GM19372 (cell line): Measurements from ENCODE around the gene PDC.
"Not testable (repeated sequence)": the region's sequence is repeated elsewhere in the genome, so short reads cannot be mapped to it uniquely, and the experiment has no call there.

Source experiments
- ATAC-seq: cut with Tn5 transposase; IDR thresholded peaks from one replicate; pipeline ENCODE4 v1.9.1; 2021; ENCODE audit warnings: mild to moderate bottlenecking, low read depth, moderate library complexity; ENCODE audit not compliant: unreplicated experiment

Gene PDC

DNA sequence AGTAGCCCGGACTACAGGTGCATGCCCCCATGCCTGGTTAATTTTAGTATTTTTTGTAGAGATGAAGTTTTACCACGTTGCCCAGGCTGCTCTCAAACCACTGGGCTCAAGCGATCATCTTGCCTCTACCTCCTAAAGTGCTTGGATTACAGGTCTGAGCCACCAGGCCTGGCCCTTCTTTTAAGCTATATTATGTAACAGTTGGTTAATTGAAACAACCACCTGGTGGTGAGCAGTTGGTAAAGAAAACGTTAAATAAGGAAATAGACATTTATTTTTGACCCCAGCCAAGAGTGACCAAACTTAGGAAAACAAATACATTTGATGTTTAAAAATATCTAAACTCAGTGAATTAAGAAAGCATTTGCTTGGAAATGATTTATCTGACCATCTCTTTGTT is 12.1 kb upstream of the PDC start:
- no peak for ATAC-seq

GRCh38 chr1:186465946-186466345 is 5.0 kb upstream of the PDC start:
- no peak for ATAC-seq

- ATAC-seq = not testable (repeated sequence)
Measured at GRCh38 chr1:186465491-186465890, 4.6 kb upstream of the PDC start.

DNA sequence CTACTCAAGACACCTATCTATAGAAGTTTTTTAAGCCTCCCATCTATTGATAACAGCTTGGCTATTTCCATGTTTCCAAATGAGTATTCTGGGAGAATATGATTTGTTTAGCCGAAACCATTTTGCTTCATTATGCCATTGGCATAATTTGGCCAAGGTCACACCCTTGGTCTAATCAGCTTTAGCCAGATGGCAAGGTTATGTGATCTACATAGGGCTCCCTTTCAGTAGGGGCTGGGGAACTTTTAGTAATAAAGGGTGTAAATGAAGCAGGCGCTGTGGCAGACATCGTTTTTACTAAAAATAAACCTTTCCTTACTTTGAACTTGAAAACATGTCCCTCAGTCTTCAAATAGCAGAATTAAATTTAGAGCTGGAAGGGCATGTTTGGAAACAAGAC is 3.0 kb upstream of the PDC start:
- ATAC-seq = no peak

DNA sequence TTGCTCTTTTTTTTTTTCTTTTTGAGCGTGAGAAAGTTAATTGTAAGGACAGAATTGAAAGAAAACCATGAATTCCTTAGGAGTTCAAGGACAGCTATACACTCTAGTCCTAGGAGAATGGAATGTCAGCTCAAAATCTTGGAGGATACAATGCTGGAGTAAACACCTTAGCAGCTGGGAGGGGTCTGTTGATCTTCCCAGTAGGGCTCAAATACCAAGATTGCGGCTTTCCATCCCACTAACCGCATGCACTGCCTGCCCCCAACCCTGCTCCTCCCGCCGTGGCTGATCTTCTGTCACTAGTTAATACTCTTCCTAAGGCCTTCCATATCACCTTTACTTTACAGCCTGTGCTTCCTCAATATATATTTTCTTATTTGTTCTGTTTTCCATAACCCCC is 2.6 kb upstream of the PDC start:
- no peak for ATAC-seq

GRCh38 chr1:186459161-186459560 is 1.8 kb downstream of the PDC start:
- ATAC-seq = not testable (repeated sequence)

DNA sequence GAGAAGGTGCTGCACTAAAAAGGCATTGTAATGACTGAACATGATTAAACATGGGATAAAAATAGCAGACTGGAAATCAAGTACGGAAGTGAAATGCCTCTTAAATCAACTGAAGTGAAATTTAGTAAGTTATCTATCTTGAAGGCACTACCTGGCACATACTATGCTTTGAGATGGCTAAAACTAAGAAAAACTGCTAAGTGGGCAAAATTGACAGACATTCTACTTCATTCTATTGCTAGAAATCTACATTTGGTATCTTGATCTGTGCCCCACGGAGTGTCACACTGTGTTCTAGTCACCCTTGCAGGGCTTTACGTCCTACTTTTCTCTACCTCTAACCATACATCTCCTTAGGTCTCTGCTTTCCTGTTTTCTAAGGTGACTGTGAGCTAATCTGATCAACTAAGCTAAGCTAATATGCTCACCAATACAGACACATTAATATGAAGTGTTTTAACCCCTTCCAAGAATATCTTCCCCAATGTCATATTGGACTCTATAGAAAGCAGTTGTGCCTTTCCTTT is 4.1 kb downstream of the PDC start:
- ATAC-seq = no peak

- no peak for ATAC-seq
Measured at GRCh38 chr1:186454981-186455380, 5.9 kb downstream of the PDC start.

- no peak for ATAC-seq
Measured at GRCh38 chr1:186446152-186446551, 14.8 kb downstream of the PDC start.

GRCh38 chr1:186443638-186444037 is 17.3 kb downstream of the PDC start:
- no peak for ATAC-seq

GRCh38 chr1:186442651-186443375 is 18.1 kb downstream of the PDC start:
- ATAC-seq = no peak

GRCh38 chr1:186440584-186440983 is 20.3 kb downstream of the PDC start:
- ATAC-seq = no peak

- no peak for ATAC-seq
Measured at GRCh38 chr1:186438567-186438966, 22.3 kb downstream of the PDC start.

DNA sequence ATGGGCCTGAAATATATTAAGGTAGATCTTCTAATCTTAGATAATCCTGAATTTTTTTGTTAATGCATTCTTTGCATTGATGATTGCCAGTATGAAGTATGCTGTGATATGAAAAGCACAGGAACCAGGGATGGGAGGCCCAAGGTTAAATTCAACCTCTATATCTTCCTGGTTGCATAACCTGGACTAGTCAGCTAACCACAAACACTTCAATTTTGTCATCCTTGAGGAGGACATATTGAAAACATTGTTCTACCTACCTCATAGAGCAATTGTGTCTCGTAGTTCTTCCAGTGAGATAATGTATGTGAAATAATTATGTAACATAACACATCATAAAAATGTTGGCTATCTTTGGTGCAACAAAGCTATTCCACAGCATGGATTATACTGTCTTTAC is 25.6 kb downstream of the PDC start:
- no peak for ATAC-seq

- ATAC-seq = no peak
Measured at GRCh38 chr1:186429017-186429416, 31.9 kb downstream of the PDC start.

DNA sequence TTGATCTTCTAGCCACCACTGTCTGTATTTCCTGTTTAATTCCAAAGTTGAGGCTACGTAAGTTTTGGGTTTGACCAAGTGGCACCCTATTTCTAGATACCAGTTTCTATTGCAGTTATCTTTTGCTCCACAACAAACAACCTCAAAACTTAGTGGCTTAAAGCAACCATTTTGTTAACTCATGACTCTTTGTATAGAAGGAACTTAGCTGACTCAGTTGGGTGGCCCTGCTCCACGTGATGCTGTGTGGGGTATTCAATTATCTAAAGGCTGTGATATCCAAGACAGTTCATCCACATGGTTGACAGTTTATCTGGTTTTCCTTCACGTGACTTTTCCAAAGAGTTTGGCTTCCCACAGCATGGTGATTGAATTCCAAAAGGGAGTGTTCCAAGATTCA is 34.8 kb downstream of the PDC start:
- no peak for ATAC-seq

- ATAC-seq = no peak
Measured at GRCh38 chr1:186424539-186424938, 36.4 kb downstream of the PDC start.

DNA sequence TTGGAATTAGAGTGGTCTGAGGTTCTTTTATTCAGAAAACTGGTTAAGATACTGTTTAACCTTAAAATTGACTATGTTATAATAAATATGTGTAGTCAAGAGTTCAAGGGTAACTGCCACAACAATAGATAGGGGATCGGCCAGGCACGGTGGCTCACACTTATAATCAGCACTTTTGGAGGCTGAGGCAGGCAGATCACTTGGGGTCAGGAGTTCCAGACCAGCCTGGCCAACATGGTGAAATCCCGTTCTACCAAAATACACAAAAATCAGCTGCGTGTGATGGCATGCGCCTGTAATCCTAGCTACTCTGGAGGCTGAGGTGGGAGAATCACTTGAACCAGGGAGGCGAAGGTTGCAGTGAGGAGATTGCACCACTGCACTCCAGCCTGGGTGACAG is 39.5 kb downstream of the PDC start:
- ATAC-seq = no peak

DNA sequence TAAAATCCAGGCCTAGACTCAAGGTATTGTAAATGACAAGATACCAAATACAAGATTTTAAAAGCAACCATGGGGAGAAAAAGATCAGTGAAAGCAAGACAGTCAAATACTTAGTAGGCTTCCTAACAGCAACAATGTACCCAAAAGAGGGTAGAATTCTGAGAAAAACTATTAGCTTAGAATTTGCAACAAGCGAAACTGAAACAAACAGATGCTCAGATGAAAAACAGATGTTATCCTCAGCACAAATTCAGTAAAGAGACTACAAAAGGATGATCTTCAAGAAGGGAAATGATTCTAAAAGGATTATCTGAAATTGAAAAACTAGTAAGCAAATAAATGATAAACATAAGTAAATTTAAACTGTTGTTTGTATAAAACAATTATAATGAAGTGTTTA is 40.0 kb downstream of the PDC start:
- peak; percentile 84 for ATAC-seq

GRCh38 chr1:186420311-186420710 is 40.6 kb downstream of the PDC start:
- no peak for ATAC-seq

- no peak for ATAC-seq
Measured at GRCh38 chr1:186418503-186418902, 42.4 kb downstream of the PDC start.

DNA sequence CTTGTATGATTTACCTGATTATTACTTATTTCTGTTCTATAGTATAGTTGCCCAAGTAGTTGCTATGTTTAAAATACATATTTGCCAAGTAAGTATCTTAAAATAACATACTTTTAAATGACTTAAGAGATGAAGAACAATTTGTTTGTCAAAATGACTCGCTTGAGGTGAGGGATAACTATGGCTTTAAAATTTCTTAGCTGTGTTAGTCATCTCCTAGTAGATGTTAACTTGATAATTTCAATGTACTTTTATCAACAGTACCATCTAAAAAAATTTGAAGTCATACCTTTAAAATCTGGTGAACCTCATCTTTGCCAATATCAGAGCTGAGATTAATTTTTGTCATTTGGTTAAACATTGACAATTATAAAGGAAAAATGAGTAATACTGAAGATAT is 47.6 kb downstream of the PDC start:
- no peak for ATAC-seq

DNA sequence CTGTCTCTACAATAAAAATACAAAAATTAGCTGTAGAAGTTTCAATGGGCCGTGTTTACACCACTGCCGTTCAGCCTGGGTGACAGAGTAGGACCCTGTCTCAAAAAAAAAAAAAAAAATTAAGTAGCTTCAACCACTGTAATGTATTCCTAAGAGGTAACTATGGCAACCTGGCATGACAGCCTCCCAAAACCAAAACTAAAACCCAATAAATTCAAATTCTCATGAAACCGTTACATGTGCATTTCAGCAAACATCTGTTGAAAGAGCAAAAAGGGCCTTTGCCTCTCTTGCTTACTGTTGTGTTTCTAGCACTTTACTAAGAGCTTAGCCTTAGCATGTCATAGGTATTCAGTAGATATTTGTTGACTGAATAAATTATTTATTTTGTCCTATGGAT is 51.8 kb downstream of the PDC start:
- ATAC-seq = no peak
